NCI-H146 treated with DMSO at 0.1 percent for 48 hours (cell line): Measurements from ENCODE around the gene DTWD2.

ENCODE experiments used
- DNase-seq: peaks from one replicate; lab custom pipeline; 2025; ENCODE audit not compliant: unreplicated experiment; lab: John Stamatoyannopoulos, UW

The DTWD2 gene, protein sequence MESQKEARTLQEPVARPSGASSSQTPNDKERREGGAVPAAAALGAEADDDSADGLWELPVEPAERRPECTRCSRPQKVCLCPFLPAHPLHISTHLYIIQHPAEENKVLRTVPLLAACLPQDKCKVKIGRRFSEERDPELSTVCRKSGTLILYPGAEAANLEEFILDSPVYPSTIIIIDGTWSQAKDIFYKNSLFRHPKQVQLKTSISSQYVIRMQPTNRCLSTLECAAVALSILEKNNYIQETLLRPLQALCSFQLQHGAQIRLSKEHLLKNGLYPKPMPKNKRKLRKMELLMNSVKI

DNA sequence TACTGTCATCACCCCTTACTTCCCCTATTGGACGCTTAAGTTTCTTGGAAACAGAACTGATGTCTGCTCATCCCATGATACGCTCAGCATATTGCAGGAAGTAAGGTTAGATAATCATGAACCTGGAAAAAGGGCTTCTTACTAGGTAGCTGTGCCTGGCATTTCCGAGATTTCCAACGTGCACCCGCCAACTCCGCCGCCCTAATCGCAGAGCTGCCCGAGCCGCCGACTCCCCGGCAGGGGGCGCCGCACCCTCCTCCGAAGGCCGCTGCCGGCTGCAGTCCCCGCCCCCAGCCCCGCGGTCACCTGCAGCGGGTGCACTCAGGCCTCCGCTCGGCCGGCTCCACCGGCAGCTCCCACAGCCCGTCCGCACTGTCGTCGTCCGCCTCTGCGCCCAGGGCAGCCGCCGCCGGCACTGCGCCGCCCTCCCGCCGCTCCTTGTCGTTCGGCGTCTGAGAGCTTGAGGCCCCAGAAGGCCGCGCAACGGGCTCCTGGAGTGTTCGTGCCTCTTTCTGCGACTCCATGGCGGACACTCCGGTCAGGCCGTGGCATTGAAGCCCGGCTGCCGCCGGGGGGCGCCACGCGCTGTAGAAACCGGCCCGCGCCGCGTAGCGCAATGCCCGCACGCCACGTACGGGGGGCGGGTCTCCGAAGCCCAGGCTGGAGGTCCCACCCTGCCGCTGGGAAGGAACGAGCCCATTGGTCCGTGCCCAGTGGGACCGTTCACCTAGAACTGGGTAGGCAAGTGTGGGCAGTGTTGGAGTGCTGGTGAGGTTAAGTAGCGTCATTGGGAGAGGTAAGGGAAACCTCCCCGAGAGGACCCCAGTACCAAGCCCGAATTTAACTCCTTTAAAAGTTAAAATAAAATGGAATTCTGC, at the start of gene DTWD2:
Gene DTWD2 (minus strand): TSS at position 560 of the 878 bp plus-strand sequence. CDS start 36 bp downstream, at position 524.
- DNase-seq: peak; percentile 73

DNA sequence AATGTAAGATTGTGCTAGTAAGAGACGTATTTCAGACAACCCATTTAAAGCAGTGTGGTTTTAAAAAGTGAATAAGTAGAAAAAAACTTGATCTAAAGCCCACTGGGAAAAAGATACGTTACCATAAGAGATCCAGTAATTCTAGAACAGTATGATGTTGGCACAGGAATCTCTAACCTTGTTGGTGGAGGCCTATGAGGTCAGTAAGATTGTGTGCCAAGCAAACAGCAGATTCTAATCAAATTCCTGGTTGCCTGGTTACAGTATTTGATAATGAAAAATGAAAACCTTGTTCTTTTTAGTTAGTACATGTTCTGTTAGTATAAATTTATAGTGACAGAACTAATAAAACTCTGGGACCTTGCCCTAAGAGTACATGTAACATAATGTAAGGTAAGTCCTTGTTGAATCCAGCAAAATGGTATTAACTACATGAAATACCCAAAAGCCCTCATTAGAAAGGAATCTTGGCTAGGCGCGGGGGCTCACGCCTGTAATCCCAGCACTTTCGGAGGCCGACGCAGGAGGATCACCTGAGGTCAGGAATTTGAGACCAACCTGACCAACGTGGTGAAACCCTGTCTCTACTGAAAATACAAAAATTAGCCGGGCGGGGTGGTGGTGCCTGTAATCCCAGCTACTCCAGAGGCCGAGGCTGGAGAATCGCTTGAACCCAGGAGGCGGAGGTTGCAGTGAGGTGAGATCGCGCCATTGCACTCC, 49.3 kb upstream of the DTWD2 start:
- no peak for DNase-seq

DNA sequence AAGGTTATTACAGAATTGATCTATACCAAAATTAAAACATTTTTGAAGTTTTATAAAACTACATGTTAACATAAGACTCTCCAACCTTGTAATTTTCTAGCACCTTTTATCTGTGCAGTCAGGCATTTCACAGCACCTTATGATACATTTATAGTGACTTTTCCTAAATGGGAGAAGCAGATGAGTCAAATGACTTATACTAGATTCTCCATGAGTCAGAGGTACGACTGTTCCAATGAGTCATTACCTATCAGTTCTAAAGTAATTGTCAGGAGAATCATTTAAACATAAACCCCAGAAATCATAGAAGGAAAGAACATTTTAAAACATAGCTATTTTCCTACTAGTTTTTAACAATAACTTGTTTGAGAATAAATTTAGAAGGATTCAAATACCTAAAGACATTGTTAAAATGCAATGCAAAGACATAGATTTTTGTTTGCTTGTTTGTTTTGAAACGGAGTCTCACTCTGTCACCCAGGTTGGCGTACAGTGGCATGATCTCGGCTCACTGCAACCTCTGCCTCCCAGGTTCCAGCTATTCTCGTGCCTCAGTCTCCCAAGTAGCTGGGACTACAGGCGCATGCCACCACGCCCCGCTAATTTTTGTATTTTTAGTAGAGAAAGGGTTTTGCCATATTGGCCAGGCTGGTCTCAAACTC, 47.9 kb upstream of the DTWD2 start:
- DNase-seq: no peak

DNA sequence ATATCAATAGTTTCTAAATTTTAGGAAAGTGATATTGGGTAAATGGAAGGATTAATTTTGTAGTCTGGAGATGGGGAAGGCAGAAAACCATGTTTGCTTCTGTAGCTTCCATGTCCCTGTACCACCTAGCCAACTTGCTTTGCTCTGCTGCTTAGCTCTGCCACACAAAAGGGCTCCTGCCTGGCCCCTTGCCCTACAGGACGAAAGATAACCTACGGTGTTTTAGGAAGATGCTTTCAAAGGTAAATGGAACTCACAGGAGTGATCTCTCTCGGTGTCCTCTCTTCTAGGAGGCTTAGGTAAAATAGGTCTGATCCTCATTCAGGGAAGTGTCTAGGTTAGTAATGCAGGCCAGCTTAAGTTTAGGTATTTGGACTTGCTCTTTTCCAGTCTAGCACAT, 44.8 kb upstream of the DTWD2 start:
- no peak for DNase-seq

DNA sequence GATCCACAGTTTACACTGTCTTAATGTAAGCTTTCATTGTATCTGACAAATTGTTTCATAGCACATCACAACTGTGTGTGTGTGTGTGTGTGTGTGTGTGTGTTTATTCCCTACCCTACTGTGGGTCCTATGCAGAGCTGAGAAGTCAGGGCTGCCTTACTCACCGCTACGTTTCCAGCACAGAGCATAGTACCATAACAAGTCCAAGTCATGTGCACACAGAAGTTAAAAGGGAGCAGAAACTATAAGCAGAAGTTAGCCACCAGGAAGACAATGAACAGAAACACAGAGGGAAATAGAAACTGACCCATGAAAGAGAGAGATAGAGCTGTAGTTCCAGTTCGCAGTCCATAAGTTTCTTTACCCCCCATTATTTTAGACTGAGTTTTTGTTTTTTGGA, 44.3 kb upstream of the DTWD2 start:
- no peak for DNase-seq

DNA sequence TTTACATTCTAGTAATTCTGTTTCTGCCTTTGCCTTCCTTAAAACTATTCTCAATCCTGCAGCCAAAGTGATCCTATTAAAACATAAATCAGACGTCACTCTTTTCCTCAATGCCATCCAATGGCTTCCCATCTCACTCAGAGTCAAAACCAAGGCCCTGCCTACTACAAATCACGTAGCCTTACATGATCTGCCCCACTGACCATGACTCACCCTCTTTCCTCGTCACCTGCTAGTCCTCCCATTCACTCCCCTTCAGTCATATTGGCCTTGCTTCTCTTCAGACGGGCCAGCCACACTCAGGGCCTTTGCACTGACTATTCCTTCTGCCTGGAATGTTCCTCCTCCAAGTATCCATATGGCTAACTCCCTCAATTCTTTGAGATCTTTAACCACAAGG, 43.6 kb upstream of the DTWD2 start:
- no peak for DNase-seq

DNA sequence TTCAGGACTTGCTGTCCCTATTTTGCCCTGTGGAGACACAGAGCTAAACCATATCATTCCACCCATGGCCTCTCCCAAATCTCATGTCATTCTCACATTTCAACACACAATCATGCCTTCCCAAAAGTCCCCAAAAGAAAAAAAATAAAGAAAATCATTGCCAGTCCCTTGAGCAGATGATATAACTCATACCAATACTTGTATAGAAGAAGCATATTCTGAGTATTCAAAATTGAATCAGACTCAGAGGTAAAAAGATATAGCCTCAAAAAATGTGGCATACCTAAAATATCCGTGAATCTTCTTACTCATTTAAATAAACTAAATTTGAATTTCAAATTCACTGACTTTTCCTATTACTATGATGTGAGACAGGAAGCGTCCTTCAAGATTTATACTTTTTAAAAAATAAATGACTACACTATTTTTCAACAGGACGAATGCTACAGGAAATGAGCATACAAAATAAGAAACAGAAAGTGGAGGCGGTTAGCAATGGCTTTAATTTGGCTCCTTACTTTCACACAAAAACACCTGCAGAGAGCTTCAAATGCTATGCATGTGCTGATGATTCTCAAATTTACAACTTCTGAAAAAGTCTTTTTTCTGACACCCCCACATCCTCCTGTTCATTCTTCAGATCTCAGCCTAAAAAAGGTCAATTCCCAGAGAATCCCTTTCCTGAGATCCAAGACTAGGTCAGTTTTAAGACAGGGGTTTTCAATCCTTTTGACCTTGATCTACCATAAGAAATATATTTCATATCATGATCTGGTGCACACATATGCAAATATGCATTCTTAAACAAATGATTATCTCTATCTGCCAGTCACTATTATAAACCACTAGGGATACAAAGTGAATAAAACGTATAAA, 42.9 kb upstream of the DTWD2 start:
- DNase-seq: no peak

DNA sequence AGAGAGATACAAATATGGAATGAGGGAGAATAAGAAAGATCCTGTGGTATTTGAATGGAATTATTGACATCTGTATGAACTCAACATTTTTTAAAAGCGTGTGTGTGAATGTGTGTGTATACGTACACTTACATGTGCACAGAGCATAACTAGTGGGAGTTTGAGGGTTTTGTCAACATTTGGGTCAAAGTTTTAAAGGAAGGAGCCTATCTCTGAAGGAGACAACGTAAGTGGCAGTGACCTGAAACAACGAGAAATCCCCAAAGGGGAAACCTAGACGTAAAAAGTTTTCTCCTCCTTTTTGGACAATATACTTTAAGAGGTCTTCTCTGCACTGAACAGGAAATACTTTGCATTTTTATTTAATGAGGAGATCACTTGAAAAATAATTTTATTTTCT, 40.2 kb upstream of the DTWD2 start:
- no peak for DNase-seq

DNA sequence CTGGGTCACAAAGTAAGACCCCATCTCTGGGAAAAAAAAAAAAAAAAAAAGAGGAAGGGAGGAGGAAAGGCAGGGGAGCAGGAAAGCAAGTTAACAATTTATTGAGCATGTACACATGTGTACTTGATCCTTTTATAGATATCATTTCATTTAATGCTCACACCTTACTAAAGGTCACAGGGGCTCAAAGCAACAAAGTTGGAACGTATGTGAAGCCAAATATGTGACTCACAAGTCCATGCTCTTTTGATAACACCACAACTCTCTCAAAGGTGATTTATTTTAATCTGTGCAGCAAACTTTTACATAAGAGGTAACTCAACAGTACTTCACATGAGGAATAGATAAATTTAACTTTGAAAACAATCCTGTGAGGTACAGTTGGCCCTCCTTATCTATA, 34.4 kb upstream of the DTWD2 start:
- DNase-seq: no peak

DNA sequence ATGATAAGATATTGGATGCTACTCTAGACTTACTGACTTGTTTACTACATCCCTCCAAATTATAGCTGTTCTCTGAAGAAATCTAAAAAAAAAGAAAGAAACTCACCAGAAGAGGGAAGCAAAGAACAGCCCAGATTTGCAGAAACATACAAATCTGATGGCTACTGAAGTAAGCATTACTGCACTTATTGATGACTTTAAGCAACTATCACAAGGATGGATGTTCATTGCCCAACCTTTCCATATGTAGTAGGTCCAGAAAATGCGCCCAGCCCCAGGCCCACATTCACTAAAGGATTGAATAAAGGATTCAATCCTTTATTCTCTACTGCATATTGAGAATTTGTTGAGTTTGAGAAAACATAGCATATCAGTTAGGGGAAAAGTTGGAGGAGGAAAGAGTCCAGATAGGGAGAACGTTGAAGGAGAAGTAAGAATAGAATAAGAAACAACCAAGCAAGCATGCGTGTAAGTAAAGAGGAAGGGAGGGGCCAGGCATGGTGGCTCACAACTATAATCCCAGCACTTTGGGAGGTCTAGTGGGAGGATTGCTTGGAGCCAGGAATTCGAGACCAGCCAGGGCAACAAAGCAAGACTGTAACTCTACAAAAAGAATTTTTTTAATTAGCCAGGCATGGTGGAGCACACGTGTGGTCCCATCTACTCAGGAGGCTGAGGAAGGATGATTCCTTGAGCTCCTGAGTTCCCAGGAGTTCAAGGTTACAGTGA, 33.8 kb upstream of the DTWD2 start:
- DNase-seq: no peak

DNA sequence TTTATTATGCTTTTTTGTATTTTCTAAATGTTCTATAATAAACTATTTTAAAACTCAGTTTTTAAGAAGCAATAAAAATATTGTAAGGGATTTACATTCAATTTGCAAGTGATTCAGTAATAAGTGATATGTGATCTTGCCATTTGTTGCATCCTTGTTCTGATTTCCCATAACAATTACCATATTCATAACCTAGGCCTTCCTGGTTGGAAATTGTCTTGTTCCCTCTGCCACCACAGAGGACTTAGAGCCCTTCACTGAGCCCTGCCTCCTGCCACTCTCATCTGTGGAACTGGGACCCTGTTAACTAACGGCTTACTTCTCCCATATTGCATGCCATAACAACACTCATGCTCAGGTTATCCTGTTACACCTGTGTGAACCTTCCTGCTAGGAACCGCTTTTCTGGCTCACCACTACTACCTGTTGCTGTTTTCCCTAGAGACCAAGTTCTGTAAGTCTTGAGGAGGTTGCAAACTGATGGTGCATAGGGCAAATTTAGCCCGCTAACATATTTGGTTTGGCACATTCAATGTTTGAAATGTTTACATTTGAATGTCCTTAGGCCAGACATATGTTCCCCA, 32.9 kb upstream of the DTWD2 start:
- no peak for DNase-seq

DNA sequence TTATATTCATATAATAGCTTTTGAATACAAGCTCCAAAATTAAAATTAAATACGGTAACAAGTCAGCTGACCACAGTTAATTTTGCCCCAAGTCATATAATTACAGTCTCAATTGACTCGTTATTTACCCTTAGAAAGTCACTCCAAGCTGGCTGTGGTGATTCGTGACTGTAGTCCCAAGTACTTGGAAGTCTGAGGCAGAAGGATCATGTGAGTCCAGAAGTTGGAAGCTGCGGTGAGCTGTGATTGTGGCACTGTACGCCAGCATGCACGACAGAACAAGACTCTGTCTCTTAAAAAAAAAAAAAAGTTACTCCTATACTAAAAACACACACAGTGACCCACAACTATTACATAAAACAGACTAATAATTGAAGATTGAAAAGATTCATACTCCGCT, 31.6 kb upstream of the DTWD2 start:
- no peak for DNase-seq

DNA sequence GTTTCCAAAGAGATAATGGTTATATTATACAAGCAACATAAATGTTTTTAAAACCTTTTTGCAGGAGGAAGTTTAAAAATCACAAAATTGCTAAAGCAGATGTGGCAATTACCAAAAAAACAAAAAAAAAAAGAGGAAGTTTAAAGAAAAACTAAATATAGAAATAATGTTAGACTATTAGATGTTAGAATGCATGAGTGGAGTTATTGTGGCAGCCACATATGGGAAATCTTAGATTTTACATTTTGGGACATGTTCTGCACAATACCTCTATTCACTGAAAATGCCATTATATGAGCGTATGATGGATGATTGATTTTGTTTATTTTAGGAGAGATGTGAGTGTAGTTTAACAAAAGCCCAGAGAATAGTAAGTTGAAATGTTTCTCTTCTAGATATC, 31.2 kb upstream of the DTWD2 start:
- DNase-seq: no peak

DNA sequence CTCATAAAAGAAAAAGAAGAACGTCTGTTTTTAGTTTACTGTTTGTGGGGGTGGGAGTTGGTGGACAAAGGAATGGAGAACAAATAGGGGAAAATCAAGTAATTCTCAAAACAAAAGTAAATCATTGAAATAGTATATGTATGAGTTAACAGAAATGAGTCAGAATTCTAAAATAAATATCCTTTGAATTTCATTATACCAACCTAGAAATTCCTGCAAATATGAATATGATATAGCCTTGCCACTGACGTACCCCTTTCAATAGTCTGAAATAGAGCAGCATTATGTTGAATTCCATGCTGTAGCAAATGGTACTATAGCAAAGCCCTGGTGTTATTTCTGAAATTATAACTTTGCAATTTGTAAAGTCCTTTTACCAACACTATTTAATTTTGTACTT, 29.6 kb upstream of the DTWD2 start:
- DNase-seq: no peak

DNA sequence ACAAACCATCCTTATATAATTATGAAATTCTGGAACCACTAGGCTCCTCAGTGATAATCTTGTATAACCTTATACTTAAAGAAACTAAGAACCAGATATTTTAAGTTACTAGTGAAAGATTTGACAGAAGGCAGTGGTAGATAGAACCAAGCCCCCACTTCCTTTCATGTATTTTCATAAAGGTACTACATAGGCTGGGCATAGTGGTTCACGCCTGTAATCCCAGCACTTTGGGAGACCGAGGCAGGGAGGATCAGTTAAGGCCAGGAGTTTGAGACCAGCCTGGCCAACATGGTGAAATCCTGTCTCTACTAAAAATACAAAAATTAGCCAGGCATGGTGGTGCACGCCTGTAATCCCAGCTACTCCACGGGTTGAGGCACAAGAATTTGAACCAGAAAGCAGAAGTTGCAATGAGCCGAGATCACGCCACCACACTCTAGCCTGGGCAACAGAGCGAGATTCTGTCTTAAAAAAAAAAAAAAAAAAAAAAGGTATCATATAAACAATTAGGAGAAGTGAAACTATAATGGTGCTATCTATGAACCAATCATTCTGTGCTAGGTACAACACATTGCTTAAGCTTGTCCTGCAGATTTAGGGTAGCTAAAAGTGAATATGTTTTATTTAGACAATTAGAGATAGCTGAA, 27.9 kb upstream of the DTWD2 start:
- no peak for DNase-seq

DNA sequence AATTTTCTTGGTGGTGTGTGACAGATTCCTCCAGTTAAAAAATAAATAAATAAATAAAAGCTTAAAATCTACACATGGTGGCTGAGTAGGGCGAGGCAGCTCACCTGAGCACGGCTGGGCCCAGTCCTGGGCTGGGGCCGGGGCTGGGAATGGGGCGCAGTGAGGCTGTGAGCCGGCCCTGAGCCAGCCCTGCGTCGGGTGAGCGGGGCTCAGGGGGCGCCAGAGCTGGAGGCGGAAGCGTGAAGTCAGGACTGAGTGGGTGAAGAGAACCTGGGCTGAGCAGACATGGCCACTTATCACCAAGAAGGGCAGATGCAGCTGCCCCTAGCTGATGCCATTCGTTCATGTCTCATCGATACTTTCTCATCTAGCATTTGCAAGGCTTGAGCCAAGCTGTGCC, 22.8 kb upstream of the DTWD2 start:
- DNase-seq: no peak

DNA sequence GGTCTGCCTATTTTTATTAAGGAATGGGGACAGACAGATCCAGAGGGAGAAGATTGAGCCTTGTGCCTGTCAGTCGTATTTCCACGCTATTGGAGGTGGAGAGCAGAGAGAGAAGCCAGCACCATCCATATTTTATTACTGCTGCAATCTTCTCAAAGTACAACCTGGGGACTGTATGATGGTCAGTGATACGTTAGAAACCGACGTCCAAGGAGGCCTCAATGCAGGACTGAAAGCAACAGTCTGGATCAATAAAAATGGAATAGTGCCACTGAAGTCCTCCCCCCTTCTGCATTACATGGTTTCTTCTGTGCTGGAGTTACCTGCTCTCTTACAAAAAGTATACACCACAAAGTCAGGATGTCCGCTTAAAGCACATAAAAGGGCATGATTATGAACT, 21.9 kb upstream of the DTWD2 start:
- no peak for DNase-seq

DNA sequence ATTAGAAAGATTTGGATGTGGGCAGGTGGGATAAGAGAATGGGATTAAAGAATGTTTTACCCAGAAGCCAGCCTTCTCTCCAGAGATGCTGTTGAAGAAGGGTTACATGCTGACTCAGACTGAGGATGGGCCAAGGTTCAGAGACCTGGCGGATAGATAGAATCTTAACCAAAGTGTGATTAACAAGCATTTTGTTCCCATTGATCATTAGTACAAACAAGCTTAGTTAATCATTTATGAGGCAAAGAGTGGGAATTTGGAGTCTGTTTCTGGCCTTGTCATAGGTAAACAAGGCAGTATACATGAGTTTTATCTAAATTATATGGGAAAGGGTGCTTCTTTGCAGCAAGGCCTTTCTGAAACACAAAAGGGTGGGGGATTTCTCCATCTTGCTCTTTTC, 20.8 kb upstream of the DTWD2 start:
- no peak for DNase-seq

DNA sequence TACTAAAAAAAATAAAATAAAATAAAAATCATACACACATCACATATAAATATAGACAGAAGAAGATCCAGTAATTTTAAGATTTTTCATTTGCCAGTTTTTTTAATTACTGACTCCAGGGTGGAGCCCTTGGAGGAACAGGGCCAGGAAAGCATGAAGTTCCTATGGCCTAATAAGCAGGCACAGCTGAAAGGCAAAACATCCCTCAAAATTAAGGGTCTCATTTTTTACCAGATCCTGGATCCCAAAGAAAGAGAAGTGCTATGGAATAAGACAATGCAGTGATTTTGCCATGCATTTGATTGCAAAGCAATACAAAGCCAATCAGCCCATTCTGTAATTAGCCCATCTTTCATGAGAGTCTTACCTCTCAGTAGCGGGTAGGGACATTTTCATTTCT, 11.3 kb upstream of the DTWD2 start:
- DNase-seq: no peak
